Calu3 (cell line): ENCODE measurements around the gene ASB9. TPM values are rescaled to one million over a fixed set of nuclear protein-coding genes. Genes with fewer than 3 reads are reported as not detected.

Experiments used
- BruUV-seq: library from RNA; stranded (reverse); fragments of 400-500 nt; replicated peaks from 2 replicates; lab custom pipeline; 2021; lab: Mats Ljungman, UMichigan
- CTCF ChIA-PET: fragments of 300-600 bp; sonication (Branson Sonifier 250); formaldehyde crosslinking; loops from one replicate; lab custom pipeline; 2022; ENCODE audit warnings: antibody characterized with exemption; lab: Charles Lee
- DNase-seq: peaks from one replicate; pipeline ENCODE4 v3.0.0; 2022
- H3K27ac Mint-ChIP-seq: one replicate; pipeline ENCODE4 v1.8.0; 2022; ENCODE audit warnings: mixed read lengths; ENCODE audit not compliant: unreplicated experiment
- H3K27me3 Mint-ChIP-seq: one replicate; pipeline ENCODE4 v1.8.0; 2022; ENCODE audit warnings: mixed read lengths; ENCODE audit not compliant: unreplicated experiment
- H3K36me3 Mint-ChIP-seq: one replicate; pipeline ENCODE4 v1.8.0; 2022; ENCODE audit warnings: mild to moderate bottlenecking, moderate library complexity, mixed read lengths; ENCODE audit not compliant: insufficient read depth, unreplicated experiment
- H3K4me1 Mint-ChIP-seq: one replicate; pipeline ENCODE4 v1.8.0; 2022; ENCODE audit warnings: mild to moderate bottlenecking, low read depth, mixed read lengths; ENCODE audit not compliant: unreplicated experiment
- H3K4me3 Mint-ChIP-seq: one replicate; pipeline ENCODE4 v1.8.0; 2022; ENCODE audit warnings: mild to moderate bottlenecking, low read depth, moderate library complexity, mixed read lengths; ENCODE audit not compliant: unreplicated experiment
- H3K9me3 Mint-ChIP-seq: one replicate; pipeline ENCODE4 v1.8.0; 2022; ENCODE audit warnings: low read depth, mixed read lengths; ENCODE audit not compliant: unreplicated experiment
- intact Hi-C: fragments of 100-400 bp; cut with micrococcal nuclease; formaldehyde crosslinking; loops from one replicate; pipeline ENCODE4 v1.10.0; 2022; ENCODE audit not compliant: unreplicated experiment
- total RNA-seq: library from RNA; stranded (reverse); gene quantifications from 2 replicates; pipeline ENCODE4 v1.2.3, GENCODE V29; 2022
- TF ChIP-seq, protein P1 (sequence below): fragments of 200-600 bp; IDR thresholded peaks from one replicate; pipeline ENCODE4 v1.8.0; 2022; ENCODE audit warnings: antibody characterized with exemption; ENCODE audit not compliant: unreplicated experiment

ASB9 gene
- total RNA-seq, 1 experiment from 2014 or later, result 12.2 TPM

DNA sequence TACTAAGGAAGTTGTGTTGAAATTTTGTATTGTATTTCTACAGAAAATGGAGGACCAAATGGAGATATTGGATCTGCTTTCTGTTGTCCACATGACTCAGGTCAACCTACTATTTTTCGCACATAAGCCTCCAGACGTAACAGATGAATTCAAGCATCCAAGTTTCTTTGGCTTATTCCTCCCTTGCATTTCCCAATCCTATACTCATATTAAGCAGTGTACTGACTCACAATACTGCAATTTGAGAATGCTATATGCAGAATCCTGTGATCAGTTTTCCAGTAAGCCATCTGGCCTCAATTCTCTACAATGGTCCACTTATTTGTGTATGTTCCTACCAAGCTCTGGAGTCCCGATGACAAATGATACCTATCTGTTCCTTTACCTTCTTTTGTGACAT, 75.7 kb downstream of the ASB9 start:
- TF ChIP-seq, protein P1, sequence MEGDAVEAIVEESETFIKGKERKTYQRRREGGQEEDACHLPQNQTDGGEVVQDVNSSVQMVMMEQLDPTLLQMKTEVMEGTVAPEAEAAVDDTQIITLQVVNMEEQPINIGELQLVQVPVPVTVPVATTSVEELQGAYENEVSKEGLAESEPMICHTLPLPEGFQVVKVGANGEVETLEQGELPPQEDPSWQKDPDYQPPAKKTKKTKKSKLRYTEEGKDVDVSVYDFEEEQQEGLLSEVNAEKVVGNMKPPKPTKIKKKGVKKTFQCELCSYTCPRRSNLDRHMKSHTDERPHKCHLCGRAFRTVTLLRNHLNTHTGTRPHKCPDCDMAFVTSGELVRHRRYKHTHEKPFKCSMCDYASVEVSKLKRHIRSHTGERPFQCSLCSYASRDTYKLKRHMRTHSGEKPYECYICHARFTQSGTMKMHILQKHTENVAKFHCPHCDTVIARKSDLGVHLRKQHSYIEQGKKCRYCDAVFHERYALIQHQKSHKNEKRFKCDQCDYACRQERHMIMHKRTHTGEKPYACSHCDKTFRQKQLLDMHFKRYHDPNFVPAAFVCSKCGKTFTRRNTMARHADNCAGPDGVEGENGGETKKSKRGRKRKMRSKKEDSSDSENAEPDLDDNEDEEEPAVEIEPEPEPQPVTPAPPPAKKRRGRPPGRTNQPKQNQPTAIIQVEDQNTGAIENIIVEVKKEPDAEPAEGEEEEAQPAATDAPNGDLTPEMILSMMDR, result no peak
- intact Hi-C loops, result no loop called here
- Mint-ChIP-seq H3K4me3 (no peak overlapping the region), H3K36me3 (no peaks in the 10 kb centered on the region), H3K4me1 (no peaks in the 10 kb centered on the region), H3K27me3 (no peaks in the 10 kb centered on the region), H3K9me3 (no peaks in the 10 kb centered on the region), H3K27ac (no peak overlapping the region)
- CTCF ChIA-PET, result no interaction called here
- no peak for DNase-seq
- BruUV-seq, result no TSS peak

Other genes with a start within 250 kb of the ASB9 start
- not detected in 2 replicates for gene ASB11, start 45.6 kb upstream of the ASB9 start, total RNA-seq
- 34.4 and 41.5 TPM in 2 replicates for gene PIGA, start 65.4 kb upstream of the ASB9 start, total RNA-seq
- gene VEGFD, start 114.3 kb upstream of the ASB9 start, total RNA-seq, result 0.97 and 1.6 TPM in 2 replicates
- 32.1 and 40.9 TPM in 2 replicates for gene PIR, start 223.2 kb upstream of the ASB9 start, total RNA-seq
- not detected in 2 replicates for gene BMX, start 230.7 kb upstream of the ASB9 start, total RNA-seq